NCI-H526 (cell line): ENCODE measurements around the gene NELL1.

Source experiments
- DNase-seq, 2 experiments: peaks; one replicate each; lab custom pipeline; 2025; lab: John Stamatoyannopoulos, UW

Gene NELL1

DNA sequence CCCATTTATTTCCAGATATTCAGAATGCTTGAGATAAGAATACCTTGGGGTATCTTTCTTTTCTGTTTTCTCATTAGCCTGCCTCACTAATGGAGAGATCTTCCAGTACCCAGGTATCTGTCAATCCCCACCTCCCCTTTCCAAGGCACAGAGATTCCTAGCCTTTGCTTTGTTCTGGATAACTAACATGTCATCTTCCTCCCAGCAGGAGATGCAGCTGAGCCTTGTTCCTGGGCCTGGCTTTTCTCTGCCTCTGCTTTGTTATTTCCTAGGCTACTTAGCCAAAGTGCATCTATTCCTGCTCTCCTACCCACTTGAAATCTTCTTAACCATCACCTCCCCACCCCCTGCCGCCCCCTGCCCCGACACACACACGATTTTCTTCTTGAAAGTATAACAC lies 297.1 kb downstream of the NELL1 start:
- no peak for DNase-seq

DNA sequence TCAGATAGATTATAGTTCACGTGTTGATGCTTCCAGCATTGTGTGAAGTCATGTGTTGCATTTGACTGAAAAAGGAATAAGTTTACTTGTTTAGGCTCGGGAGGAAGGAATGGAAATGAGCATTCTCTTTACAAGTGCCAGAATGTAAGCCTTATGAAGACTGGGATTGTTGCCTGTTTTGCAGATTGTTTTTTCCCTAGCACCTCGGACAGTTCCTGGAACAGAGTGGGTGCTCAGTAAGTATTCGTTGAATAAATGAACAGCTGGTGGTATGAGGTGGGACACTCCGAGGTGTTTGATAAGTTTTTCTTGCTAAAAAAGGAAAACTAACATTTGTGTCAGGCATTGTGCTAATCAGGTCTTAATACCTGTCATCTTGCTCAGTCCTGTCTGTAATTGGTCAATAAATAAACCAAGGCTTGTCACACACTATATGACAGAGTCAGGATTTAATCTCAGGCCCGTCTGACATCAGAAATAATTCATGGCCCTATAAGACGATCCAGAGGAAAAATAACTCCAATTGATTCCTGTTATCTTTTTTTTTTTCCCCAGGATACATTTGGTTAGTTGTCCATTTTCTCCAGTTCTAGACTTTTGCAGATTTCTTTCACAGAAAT lies 304.7 kb downstream of the NELL1 start:
- DNase-seq = no peak

- no peak for DNase-seq
Observed at GRCh38 chr11:20980736-20981135, 311.4 kb downstream of the NELL1 start.

DNA sequence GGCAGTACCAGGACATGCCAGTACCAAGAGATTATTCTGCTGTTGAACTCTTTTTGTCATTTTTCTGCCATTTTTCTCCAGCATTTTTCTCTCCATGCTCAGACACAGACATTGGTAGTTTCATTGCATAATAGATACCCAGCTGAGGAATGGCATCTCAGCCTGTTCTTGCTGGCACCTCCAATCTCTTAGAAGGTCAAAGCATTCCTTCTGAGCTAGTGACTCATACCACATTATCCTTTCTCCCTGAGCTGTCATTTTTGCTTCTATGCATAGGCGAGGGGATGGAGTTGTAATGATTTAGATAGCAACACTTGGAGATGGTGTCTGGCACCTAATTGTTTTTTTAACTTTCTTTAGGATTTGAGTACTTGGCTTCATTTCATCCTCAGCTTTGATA lies 321.1 kb downstream of the NELL1 start:
- DNase-seq = no peak

- DNase-seq = no peak
Observed at GRCh38 chr11:20991471-20991870, 322.1 kb downstream of the NELL1 start.

DNA sequence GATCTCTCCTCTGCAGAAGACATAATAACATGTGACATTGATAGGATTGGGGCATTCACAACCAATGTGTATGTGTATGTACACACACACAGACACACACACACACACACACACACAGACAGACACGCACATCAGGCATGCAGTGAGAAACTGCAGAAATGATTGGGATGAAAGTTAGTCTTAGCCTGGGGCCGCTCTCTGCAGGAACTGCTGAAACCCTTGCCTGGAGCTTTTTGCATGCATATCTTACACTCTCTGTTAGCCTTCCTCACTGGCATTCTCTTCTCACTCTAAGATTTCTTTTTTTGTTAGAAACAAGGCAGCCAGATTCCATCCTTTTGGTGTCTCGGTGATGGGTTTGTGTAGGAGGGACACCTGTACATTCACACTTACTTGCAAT lies 337.9 kb downstream of the NELL1 start:
- no peak for DNase-seq

GRCh38 chr11:21018248-21018647 lies 348.9 kb downstream of the NELL1 start:
- DNase-seq = no peak

- no peak for DNase-seq
Observed at GRCh38 chr11:21026685-21027084, 357.3 kb downstream of the NELL1 start.

DNA sequence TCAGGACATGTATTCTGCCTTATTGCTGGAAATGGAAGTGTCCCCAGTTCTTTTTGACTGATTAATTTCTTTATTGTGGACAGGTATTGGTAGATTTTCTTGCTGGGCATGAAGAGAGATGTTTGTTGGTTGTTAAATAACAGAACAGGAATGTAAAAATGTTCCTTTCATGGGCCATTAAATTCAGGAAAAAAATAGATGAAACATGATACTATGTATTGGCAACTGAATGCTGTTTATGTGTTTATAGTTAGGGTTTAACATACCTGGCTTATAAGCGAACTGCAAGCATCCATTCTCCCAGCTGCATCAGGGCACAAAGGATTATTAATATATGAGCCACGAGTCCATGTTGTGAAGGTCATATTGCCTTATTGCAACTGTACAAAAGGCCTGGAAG lies 368.5 kb downstream of the NELL1 start:
- DNase-seq = peak; percentile 68 to 76

DNA sequence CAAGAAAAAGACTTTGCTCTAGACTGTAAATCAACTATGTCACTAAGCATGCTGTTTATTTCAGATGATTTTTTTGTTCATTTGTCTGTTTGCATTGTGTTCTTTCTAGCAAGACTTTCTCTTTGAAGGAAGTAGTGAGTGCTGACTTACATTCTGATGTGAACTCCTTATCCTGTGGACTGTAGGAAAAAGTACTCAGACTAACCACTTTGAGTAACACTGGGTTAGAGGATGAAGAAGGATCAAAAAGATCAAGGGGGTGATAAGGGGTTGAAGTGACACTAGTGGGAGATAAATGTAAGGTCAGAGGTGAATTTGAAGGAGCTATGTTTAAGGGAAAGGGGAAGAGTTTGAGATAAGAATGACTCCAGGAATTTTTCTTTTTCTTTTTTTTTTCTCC lies 369.4 kb downstream of the NELL1 start:
- no peak for DNase-seq

DNA sequence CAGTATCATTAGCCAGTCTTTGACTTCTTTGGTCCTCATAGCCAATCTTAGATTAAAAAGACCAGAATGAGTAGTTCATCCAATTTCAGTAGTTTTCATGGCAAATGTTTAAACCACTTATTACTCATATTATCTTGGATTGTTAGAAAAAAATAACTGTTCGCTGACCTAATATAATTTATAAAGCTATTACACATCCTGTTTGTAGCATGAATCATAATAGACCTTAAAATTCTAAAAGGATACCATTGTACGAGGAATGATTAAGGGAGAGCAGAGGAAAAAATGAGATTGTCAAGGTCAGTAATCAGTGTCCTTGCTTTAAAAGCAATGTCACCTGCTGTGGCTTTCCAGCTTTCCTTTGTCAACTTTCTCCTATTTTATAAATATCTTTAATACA lies 371.2 kb downstream of the NELL1 start:
- no peak for DNase-seq

DNA sequence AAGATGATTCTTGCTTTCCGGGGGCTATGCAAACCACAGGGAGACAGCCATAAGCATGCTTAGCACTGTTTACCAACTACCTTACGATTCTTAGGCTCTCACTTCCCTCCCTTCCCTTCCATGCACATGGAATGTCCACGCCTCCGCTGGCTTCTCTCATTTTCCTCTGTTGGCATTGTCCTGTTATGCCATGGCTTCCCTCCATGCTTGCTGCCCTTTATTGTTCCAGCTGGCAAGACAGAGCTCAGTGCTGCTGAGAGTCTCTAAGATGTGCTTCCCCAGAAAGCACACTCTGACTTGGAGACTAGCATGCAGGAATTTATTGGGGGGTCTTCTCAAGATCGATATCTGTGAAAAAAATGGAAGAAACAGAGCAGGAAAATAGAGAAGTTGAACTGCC lies 379.2 kb downstream of the NELL1 start:
- DNase-seq = no peak

DNA sequence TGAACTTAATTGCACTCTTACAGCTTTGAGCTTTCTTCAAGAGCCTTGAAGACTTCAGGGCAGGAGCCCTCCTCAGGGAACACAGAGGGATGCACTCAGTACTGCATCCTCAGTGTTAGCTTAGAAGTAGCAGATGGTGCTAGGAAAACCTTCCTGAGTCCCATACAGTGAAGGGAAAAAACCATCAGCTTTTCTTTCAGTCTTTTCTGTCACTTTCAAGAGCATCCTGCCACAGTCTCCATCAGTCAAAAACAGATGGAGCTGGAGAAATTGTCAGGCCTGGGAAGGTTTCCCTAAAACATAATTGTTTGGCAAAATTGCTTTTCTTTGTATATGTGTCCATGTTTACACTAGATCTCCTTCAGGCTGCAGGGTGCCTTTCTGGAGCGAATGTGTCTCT lies 384.1 kb downstream of the NELL1 start:
- no peak for DNase-seq

DNA sequence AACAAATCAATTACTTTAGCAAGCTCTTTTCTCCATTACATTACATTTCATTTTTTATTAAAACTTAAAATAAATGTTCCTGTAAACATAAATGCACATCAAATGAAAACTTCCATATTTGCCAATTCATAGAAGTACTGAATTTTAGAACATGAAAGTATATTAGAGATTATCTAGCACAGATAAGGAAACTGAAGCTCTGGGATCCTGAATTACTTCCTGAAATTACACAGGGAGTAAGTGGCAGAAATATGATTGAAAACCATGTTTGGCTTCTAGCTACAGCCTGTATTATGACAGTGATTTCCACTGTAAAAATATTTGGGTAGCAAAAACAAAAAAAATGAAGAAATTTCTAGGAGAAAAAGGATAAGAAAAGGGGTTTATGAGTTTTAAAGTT lies 387.3 kb downstream of the NELL1 start:
- no peak for DNase-seq

GRCh38 chr11:21059879-21060278 lies 390.5 kb downstream of the NELL1 start:
- no peak for DNase-seq

- DNase-seq = no peak
Observed at GRCh38 chr11:21066030-21066429, 396.6 kb downstream of the NELL1 start.

DNA sequence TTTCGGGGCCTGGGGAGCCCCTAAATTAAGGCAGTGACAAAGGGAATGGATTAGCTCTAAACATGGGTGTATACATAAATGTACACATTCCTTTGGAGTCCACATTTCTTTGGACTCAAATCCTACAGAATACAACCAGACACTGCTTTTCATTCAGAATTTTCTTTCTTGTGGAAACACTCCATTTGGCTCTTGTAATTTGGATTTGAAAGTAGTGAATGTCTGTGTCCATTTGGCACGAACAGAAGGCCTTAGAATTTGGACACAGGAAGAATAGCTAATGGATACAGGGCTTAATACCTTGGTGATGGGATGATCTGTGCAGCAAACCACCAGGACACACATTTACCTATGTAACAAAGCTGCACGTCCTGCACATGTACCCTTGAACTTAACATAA lies 399.5 kb downstream of the NELL1 start:
- DNase-seq = no peak

DNA sequence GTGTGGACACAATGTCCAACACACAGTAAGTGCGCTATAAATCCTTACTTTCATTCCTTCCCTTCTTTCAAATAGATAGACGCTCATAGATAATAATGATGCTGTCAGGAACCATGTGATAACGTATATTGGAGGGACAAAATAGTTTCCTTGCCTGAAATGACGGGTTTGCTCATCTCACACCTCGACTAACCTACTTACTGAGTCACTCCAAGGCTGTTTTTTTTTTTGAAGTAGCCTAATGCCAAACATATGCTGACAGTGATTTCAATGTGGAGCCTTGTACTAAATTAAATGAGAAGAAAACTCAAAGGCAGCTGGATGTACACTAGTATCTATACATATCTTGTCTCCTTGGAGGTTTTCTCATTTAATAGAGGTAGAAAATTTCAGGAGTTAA lies 400.5 kb downstream of the NELL1 start:
- no peak for DNase-seq

GRCh38 chr11:21072558-21072957 lies 403.2 kb downstream of the NELL1 start:
- DNase-seq = no peak

- no peak for DNase-seq
Observed at GRCh38 chr11:21082853-21083252, 413.5 kb downstream of the NELL1 start.

DNA sequence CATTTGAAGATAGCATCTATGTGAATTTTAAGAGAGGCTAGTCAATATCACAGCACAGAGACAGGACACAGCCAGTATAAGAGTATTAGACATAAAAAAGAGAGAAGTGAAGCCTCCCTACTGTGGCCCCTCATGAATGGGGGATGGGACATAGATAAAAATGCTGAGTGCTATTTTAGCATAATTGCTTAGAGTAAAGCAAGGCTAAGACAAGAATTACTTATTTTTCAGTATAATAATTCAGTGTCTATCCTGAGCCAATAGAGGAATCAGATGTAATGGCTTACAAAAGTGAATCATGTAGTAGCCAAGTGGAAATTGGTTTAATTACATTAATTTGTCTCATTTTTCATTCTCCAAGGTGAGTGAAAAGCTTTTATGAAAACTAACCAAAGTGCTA lies 419.5 kb downstream of the NELL1 start:
- DNase-seq = no peak

GRCh38 chr11:21104641-21105040 lies 435.3 kb downstream of the NELL1 start:
- DNase-seq = no peak

DNA sequence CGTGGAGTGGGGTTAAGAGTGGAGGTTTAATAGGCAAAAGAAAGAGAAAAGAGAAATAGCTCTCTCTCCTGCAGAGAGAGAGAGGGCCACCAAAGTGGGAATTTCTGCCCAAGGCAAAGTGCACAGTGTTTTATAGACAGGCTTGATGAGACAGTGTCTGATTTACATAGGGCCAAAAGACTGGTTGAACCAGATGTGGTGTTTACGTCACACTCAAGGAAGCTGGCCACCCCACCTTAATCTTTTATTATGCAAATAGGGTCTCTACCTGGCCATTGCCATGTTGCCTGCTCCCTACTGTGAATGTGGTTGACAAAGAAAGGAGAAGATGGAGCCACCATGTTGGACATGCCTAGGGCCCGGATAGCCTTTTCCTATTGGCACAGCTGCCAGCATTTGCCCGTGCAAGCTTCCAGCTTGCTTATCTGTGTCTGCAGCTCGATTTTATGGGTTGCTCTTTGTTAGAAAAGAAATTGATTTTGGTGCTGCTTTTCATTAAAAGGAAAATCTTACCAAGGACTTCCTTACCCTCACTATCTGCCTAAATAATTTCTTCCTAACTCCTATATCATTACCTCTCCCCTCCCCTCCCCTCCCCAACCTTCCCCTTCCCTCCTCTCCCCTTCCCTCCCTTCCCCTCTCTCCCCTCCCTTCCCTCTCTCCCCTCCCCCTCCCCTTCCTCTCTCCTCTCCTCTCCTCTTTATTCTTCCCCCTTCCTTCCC lies 436.0 kb downstream of the NELL1 start:
- DNase-seq = peak; percentile 59

- peak in 1 of 2 experiments; percentile 8 for DNase-seq
Observed at GRCh38 chr11:21109341-21109740, 440.0 kb downstream of the NELL1 start.
